ENCODE results near the gene PDE10A.

- TF ChIP-seq CTCF (IDR thresholded peaks at IDR 0.05) = no peak
- TF ChIP-seq EZH2 (IDR thresholded peaks at IDR 0.05) = no peak
- no peak for TF ChIP-seq EZH2phosphoT487 (IDR thresholded peaks at IDR 0.05)
Observed at GRCh38 chr6:165704045-165704748, 41.2 kb upstream of the PDE10A start.

All from neural progenitor cell (in vitro differentiated cells).